HepG2 (cell line): ENCODE results near the gene CDH13. TPM values are rescaled to one million over a fixed set of nuclear protein-coding genes. Genes with fewer than 3 reads are reported as not detected.

Experiments
- ATAC-seq: fragments of 200-7000 bp; cut with Tn5 transposase; 3 replicates; pipeline ENCODE4 v1.9.1; 2020; ENCODE audit warnings: mild to moderate bottlenecking, moderate library complexity
- BruUV-seq: library from RNA; stranded (reverse); fragments of 400-500 nt; replicated peaks from 2 replicates; lab custom pipeline; 2021; lab: Mats Ljungman, UMichigan
- CTCF ChIA-PET: fragments of 300-600 bp; formaldehyde crosslinking; extraction: SDS; loops from one replicate; lab custom pipeline; 2021; ENCODE audit warnings: low total read pairs, inconsistent platforms, low intra/inter-chr PET ratio; lab: Yijun Ruan, JAX
- POLR2A ChIA-PET: fragments of 350-600 bp; sonication (Branson Sonifier 250); formaldehyde crosslinking; loops from one replicate; lab custom pipeline; 2020; ENCODE audit warnings: antibody characterized with exemption, inconsistent platforms; lab: Yijun Ruan, JAX
- DNase-seq: peaks from one replicate; pipeline ENCODE4 v3.0.0-alpha.2; 2015; ENCODE audit warnings: low spot score
- FAIRE-seq: peaks from 3 replicates; lab custom pipeline; 2011; peaks lifted over from hg19 to GRCh38; lab: Jason Lieb, UNC
- H2AFZ ChIP-seq: one replicate; pipeline ENCODE4 v1.6.1; 2011; ENCODE audit warnings: low read length, inconsistent platforms
- H3K27ac ChIP-seq: fragments of 300-600 bp; 3 replicates; pipeline ENCODE4 v1.8.0; 2011; ENCODE audit warnings: mixed run types, mild to moderate bottlenecking, mixed read lengths, low read length, inconsistent platforms; ENCODE audit not compliant: insufficient read depth; ENCODE audit errors: extremely low read length
- H3K27me3 ChIP-seq, 2 experiments: fragments of 200-600 bp in 1 of 2; 2 replicates in 1 of 2; 3 replicates in 1 of 2; pipeline versions ENCODE4 v1.6.0 to v1.8.0; 2011; ENCODE audit warnings: low read length in 2 of 2, mild to moderate bottlenecking in 2 of 2, moderate library complexity in 2 of 2, inconsistent platforms in 1 of 2; ENCODE audit not compliant: insufficient read depth in 2 of 2, control insufficient read depth in 1 of 2
- H3K36me3 ChIP-seq, 2 experiments: fragments of 200-600 bp in 1 of 2; replicated peaks in 1 of 2; 2 replicates in 1 of 2; 3 replicates in 1 of 2; pipeline versions ENCODE4 v1.5.1 to v1.8.0; 2011; ENCODE audit warnings: low read length in 2 of 2, inconsistent platforms in 1 of 2; ENCODE audit not compliant: insufficient read depth in 2 of 2, control insufficient read depth in 1 of 2
- H3K4me1 ChIP-seq: 2 replicates; pipeline ENCODE4 v1.5.1; 2012; ENCODE audit warnings: low read length, inconsistent platforms; ENCODE audit not compliant: insufficient read depth
- H3K4me2 ChIP-seq: 2 replicates; pipeline ENCODE4 v1.6.0; 2011; ENCODE audit warnings: low read depth, low read length, inconsistent platforms
- H3K4me3 ChIP-seq, 3 experiments: fragments of 200-600 bp in 1 of 3; sonication (generic), shearing (Covaris generic) in 1 of 3; replicated peaks in 1 of 3; 2 replicates each; pipeline ENCODE4 v1.5.1; 2011 to 2016; ENCODE audit warnings: low read length in 3 of 3, inconsistent platforms in 2 of 3, low read depth in 2 of 3, mild to moderate bottlenecking in 2 of 3, control low read depth in 1 of 3, mixed read lengths in 1 of 3; ENCODE audit not compliant: insufficient read depth in 1 of 3
- H3K79me2 ChIP-seq: one replicate; pipeline ENCODE4 v1.6.1; 2011; ENCODE audit warnings: low read length, inconsistent platforms; ENCODE audit not compliant: insufficient read depth
- H3K9ac ChIP-seq: 2 replicates; pipeline ENCODE4 v1.6.0; 2011; ENCODE audit warnings: mild to moderate bottlenecking, low read depth, low read length, inconsistent platforms; ENCODE audit not compliant: insufficient read depth
- H3K9me3 ChIP-seq: 2 replicates; pipeline ENCODE4 v1.5.1; 2012; ENCODE audit warnings: mild to moderate bottlenecking, low read length
- H4K20me1 ChIP-seq: 2 replicates; pipeline ENCODE4 v1.6.0; 2011; ENCODE audit warnings: inconsistent platforms, mild to moderate bottlenecking, low read length, moderate library complexity; ENCODE audit not compliant: insufficient read depth
- BHLHE40 ChIP-seq: IDR thresholded peaks from 2 replicates; pipeline ENCODE4 v1.6.1; 2011; ENCODE audit warnings: low read length, improper control_type of control experiment
- NFE2L2 ChIP-seq: fragments of 150-350 bp; IDR thresholded peaks from 2 replicates; pipeline ENCODE4 v1.6.1; 2014; ENCODE audit warnings: low read length
- PHF5A ChIP-seq: IDR thresholded peaks from one replicate; pipeline ENCODE4 v1.6.1; 2018; ENCODE audit warnings: low read depth, missing genetic modification reagents; ENCODE audit not compliant: unreplicated experiment
- TFAP4 ChIP-seq: sonication (generic); IDR thresholded peaks from 2 replicates; pipeline ENCODE4 v1.6.1; 2016; ENCODE audit warnings: low read depth, borderline replicate concordance
- THAP8 ChIP-seq: sonication (generic); formaldehyde crosslinking; IDR thresholded peaks from 2 replicates; pipeline ENCODE4 v1.5.1; 2020; ENCODE audit warnings: missing genetic modification reagents, mild to moderate bottlenecking, borderline replicate concordance
- YEATS4 ChIP-seq: sonication (generic); formaldehyde crosslinking; IDR thresholded peaks from 2 replicates; pipeline ENCODE4 v1.4.0; 2020; ENCODE audit warnings: missing genetic modification reagents, borderline replicate concordance
- ZNF30 ChIP-seq: sonication (generic); formaldehyde crosslinking; IDR thresholded peaks from 2 replicates; pipeline ENCODE4 v1.5.0; 2020; ENCODE audit warnings: mild to moderate bottlenecking, missing genetic modification reagents
- ZNF354B ChIP-seq: sonication (generic); formaldehyde crosslinking; IDR thresholded peaks from 2 replicates; pipeline ENCODE4 v1.8.0; 2022; ENCODE audit warnings: mild to moderate bottlenecking, missing genetic modification reagents
- ZNF432 ChIP-seq: sonication (generic); formaldehyde crosslinking; IDR thresholded peaks from 2 replicates; pipeline ENCODE4 v1.5.0; 2020; ENCODE audit warnings: missing genetic modification reagents, mild to moderate bottlenecking, borderline replicate concordance
- ZNF572 ChIP-seq: sonication (generic); formaldehyde crosslinking; IDR thresholded peaks from 2 replicates; pipeline ENCODE4 v1.5.1; 2020; ENCODE audit warnings: mild to moderate bottlenecking, missing genetic modification reagents
- WGBS: methylation state at CpG from one replicate; pipeline ENCODE4 v1.1.6; 2017; ENCODE audit warnings: low lambda C conversion rate; 5-methylcytosine and 5-hydroxymethylcytosine counted together
- in situ Hi-C: cut with HindIII; loops from 2 replicates; pipeline ENCODE4 v1.10.0; 2017; ENCODE audit warnings: low pct_unique_long_range_greater_than_20kb; ENCODE audit not compliant: extremely low pct_ligation_motif_present
- intact Hi-C: fragments of 100-400 bp; cut with micrococcal nuclease; formaldehyde crosslinking; loops from one replicate; pipeline ENCODE4 v1.10.0; 2022; ENCODE audit not compliant: unreplicated experiment
- polyA plus RNA-seq, 8 experiments: library from polyadenylated mRNA; depleted of rRNA in 3 of 8; stranded (reverse) in 7 of 8; unstranded in 1 of 8; fragments of >200 nt; fragmentation: Illumina TruSeq in 4 of 8; extraction: Trizol in 4 of 8; gene quantifications; 2 replicates each; pipeline versions ENCODE4 v1.2.1 to v1.2.3, GENCODE V29; 2011 to 2016; ENCODE audit warnings: low read depth in 4 of 8, missing spikeins in 1 of 8, mixed read lengths in 1 of 8; ENCODE audit not compliant: insufficient read depth in 1 of 8
- total RNA-seq, 5 experiments: library from RNA; depleted of rRNA; stranded (reverse); fragments of >200 nt; fragmentation: Illumina TruSeq; extraction: Trizol; gene quantifications; 2 replicates each; pipeline ENCODE4 v1.2.3, GENCODE V29; 2016; ENCODE audit warnings: low read depth in 1 of 5
- TF ChIP-seq, protein P1 (sequence below): sonication (generic); formaldehyde crosslinking; IDR thresholded peaks from 2 replicates; pipeline ENCODE4 v1.4.0; 2020; ENCODE audit warnings: missing genetic modification reagents, borderline replicate concordance

The CDH13 gene
- total and polyA plus RNA-seq, 2 of the 13 experiments (the other 11 are each of a cell fraction or from before 2014, with no cell fraction given) = not detected

DNA sequence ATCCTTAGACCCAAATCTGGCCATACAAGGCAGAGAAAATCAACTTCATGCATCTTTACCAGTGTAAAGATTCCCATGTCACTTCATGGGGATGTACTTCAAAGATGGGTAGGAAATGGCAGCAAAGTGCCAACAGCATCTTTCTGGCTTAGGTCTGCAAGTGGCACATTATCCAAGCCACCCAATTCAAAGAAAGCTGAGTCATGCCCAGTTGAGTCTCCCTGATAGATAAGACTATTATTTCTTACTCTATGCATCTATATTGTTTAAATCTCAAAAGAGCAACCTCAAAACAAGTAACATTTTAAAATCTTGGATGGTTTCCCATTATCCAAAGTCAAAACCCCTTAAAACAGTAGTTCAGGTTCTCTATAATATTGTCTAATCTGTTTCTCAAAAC, 1119.8 kb downstream of the CDH13 start:
- no peak for DNase-seq
- Histone ChIP-seq H3K36me3 (no peaks in the 10 kb centered on the region), H3K9me3 (no peaks in the 10 kb centered on the region), H3K4me3 (no peak overlapping the region), H3K4me1 (peaks cover 9% of the 10 kb centered on the region; the same call in 1 of the 2 replicates), H3K27me3 (peaks cover 0 to 16% of the 10 kb centered on the region in 2 experiments; a peak in 3 of 5 replicates), H3K9ac (no peak overlapping the region), H2AFZ (no peak overlapping the region), H3K79me2 (no peaks in the 10 kb centered on the region), H4K20me1 (no peaks in the 10 kb centered on the region), H3K4me2 (no peak overlapping the region), H3K27ac (no peak overlapping the region)
- CTCF ChIA-PET = no interaction called here
- POLR2A ChIA-PET = no interaction called here
- ATAC-seq = no peak
- intact Hi-C loops = no loop called here
- no peak for FAIRE-seq
- in situ Hi-C loops = no loop called here
- TF ChIP-seq YEATS4 (CRISPR knock-in tag) (no peak), ZNF572 (CRISPR knock-in tag) (no peak), ZNF432 (CRISPR knock-in tag) (no peak), THAP8 (CRISPR knock-in tag) (no peak), ZNF30 (no peak), NFE2L2 (peak; percentile 65)
- no TSS peak for BruUV-seq

- no peaks in the 10 kb centered on the region for H3K9me3 ChIP-seq
- FAIRE-seq (no peak), DNase-seq (no peak), ATAC-seq (peak; percentile 42; the same call in 2 of the 3 replicates)
- BruUV-seq = no TSS peak
- no peak overlapping the region for H2AFZ ChIP-seq
- no peak overlapping the region for H3K27ac ChIP-seq
- no peaks in the 10 kb centered on the region for H4K20me1 ChIP-seq
- in situ Hi-C loops = no loop called here
- no peak for TF ChIP-seq PHF5A (CRISPR knock-in tag)
- no peak for TF ChIP-seq ZNF354B (CRISPR knock-in tag)
- TF ChIP-seq TFAP4 = 0 out of 2 replicates have a peak, but pooled peaks have one; percentile 11
- no peak for TF ChIP-seq BHLHE40
- TF ChIP-seq, protein P1, sequence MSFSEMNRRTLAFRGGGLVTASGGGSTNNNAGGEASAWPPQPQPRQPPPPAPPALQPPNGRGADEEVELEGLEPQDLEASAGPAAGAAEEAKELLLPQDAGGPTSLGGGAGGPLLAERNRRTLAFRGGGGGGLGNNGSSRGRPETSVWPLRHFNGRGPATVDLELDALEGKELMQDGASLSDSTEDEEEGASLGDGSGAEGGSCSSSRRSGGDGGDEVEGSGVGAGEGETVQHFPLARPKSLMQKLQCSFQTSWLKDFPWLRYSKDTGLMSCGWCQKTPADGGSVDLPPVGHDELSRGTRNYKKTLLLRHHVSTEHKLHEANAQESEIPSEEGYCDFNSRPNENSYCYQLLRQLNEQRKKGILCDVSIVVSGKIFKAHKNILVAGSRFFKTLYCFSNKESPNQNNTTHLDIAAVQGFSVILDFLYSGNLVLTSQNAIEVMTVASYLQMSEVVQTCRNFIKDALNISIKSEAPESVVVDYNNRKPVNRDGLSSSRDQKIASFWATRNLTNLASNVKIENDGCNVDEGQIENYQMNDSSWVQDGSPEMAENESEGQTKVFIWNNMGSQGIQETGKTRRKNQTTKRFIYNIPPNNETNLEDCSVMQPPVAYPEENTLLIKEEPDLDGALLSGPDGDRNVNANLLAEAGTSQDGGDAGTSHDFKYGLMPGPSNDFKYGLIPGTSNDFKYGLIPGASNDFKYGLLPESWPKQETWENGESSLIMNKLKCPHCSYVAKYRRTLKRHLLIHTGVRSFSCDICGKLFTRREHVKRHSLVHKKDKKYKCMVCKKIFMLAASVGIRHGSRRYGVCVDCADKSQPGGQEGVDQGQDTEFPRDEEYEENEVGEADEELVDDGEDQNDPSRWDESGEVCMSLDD (CRISPR knock-in tag) = no peak
- H3K4me3 ChIP-seq = no peak overlapping the region
- no peaks in the 10 kb centered on the region for H3K79me2 ChIP-seq
- H3K4me1 ChIP-seq = peaks cover 10% of the 10 kb centered on the region; the same call in 1 of the 2 replicates
- peaks cover 0 to 16% of the 10 kb centered on the region in 2 experiments; a peak in 3 of 5 replicates for H3K27me3 ChIP-seq
- intact Hi-C loops = no loop called here
- ChIA-PET POLR2A (no interaction called here), CTCF (no interaction called here)
- WGBS = 0% methylated on average over 3 of the region's 3 CpGs
- no peak overlapping the region for H3K4me2 ChIP-seq
- H3K36me3 ChIP-seq = no peaks in the 10 kb centered on the region
- H3K9ac ChIP-seq = no peak overlapping the region
Measured at GRCh38 chr16:83747936-83748335, 1121.2 kb downstream of the CDH13 start.
